ENCODE data around the gene ONECUT1.

GRCh38 chr15:52762621-52763020 lies 27.5 kb downstream of the ONECUT1 start:
- no peak for TF ChIP-seq YY1 (IDR thresholded peaks at IDR 0.05; ENCODE audit: insufficient read depth, insufficient read length)
- no peak for TF ChIP-seq ZNF274 (IDR thresholded peaks at IDR 0.05; ENCODE audit: low read depth, low read length)
